NK-92 (cell line): ENCODE results near the gene IGSF22.

Source experiments
- DNase-seq: peaks from one replicate; lab custom pipeline; 2025; ENCODE audit not compliant: unreplicated experiment; lab: John Stamatoyannopoulos, UW

Gene IGSF22

DNA sequence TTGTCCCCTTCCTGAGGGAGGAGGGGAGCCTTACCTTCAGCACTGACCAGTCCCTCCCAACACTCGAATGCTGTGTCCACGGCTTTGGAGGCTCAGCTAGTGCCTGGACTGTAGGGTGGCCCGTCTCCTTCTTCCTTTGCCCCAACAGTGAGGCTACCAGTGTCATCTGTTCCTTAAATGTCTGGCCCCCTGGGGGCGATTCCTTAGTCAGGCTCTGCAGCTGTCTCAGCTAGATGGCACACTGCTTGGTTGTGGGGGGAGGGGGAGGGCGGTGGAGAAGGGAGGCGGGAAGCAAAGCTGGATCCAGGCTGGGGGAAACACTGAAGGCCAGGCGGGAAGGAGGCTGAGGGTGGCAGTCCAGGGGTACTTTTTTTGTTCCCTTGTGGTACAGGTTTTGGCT lies at the start of gene IGSF22:
TSS of gene IGSF22 (minus strand) at position 149 of the 400 bp plus-strand sequence. CDS start 1,952 bp downstream, outside the sequence.
- DNase-seq = no peak

DNA sequence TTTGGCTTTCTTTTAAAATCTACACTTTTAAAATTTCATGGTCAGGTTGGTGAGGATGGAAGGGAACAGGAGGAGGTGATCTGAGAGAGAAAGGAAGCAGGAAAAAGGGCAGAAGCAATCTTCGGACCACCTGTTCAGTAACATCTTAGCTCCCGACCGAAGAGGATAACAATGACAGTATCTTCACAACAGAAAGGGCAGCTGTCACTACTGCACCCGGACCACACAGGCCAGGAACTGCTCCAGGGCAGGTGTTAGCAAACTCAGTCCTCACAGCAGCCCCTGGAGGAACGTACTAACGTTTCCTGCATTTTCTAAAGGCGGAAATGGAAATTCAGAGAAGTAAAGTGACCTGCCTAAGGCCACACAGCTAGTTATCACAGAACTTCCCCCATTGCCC lies 48.8 kb upstream of the IGSF22 start:
- DNase-seq = no peak

DNA sequence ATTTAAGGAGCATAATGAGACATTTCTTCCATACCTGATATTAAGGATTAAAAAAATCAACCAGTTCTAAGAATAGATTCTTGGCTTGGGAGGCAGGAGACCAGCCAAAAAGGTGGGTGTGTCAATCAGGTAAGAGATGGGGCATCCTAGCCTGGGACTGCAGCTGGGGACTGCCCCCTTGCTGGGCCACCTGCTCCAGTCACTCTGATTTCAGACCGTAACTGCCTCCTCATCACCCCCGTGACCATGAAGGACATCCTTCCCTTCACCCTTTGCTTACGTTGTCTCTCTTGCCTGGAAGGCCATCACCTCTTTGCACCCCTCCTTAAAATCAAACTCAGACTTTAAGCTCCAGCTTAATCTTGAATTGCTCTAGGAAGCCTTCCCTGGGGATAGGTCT lies 47.7 kb upstream of the IGSF22 start:
- no peak for DNase-seq

DNA sequence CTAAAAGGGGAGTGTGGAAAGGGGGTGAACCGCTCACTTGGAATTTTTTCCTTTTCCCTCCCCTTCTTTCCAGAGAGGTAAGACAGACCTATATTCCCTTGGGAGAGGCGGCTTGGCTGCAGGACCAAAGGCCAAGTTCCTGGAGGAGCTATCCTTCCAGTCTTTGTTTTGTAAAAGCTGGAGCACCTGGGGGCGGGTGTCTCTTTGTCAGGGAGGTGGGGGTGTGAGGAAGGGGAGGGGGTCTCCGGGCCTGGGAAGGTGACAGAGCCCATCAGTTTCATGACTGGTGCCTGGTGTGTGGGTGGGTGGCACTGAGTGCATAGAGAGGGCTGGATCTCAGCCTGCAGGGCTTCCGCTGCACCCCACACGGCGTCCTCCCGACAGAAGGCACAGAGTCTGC lies 47.1 kb upstream of the IGSF22 start:
- DNase-seq = no peak

DNA sequence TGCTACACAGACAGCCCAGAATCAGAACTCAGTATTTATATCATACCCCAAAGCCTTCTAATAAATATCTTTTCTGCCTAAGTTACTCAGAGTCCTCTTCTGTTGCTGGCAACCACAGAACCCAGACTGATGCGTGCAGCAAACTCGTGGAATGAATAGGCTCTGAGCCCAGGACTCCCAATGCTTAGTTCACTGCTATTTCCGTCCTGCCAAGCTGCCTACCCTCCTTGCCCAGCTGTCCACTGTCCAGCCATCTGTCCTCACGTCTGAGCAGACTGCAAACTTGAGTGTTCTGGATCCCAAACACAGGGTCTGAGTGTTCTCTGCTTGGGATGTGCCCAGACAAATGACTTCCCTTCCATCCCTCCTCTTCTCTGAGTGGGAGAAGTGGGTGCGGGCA lies 46.2 kb upstream of the IGSF22 start:
- no peak for DNase-seq

DNA sequence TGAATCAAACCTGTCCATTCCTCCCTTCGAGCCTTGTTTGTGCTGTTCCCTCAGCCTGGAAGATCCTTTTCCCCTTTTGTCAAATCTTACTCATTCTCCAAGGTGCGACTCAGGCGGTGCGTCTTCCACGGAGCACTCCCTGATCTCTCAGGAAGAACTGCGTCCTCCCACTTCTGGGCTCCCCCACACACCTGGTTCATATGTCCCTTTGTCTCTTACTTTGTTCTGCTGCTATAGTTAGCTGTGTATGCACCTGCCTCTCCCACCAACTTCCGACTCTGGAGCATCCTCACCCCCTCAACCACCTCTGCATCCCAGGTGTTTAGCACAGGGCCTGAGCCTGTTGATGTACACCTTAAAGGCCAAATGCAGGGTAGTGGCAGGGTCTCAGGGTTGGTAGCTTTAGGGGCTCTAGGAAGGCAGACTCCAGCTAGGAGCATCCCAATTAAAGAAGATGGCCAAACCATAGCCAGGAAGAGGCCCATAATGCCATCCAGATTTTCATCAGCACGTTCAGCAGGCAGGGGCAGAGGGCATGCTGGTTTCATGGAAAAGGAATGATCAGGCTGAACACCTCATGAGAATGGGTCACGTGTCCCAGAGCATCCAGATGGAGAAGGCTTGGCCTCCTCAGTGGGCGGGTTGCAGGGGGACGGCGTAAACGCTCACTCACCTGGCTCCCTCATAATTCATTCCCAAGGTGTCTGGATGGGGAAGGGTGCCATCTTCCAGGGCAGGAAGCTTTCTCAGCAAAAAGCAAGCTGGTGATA lies 45.5 kb upstream of the IGSF22 start:
- DNase-seq = no peak

DNA sequence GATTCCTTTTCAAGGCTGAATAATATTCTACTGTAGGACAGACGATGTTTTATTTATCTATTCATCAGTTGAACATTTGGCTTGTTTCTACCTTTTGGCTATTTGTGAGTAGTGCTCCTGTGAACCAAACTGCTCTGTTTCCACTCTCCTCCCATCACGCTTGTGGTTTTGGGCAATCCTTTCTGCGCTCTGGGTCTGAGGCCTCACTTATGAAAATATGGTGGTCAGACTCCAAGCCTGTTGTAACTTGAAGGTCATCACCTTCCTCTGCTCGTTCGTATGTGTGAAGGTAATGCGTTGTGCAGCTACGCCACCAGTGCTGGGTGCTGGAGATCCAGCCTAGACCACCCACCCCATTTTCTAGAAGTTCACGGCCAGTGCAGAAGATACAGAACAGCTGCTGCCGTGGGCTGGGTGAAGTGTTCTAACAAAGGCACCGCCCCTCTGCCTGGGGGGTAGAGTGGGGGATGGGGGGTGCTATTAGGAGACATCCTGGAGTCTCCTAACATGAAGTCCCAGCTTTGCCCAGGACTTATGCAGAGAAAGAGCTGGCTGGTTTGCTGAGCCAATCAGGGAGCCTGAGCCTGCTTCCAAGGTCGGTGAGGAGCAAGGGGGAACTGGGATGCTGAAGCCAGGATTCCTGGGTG lies 44.6 kb upstream of the IGSF22 start:
- no peak for DNase-seq

DNA sequence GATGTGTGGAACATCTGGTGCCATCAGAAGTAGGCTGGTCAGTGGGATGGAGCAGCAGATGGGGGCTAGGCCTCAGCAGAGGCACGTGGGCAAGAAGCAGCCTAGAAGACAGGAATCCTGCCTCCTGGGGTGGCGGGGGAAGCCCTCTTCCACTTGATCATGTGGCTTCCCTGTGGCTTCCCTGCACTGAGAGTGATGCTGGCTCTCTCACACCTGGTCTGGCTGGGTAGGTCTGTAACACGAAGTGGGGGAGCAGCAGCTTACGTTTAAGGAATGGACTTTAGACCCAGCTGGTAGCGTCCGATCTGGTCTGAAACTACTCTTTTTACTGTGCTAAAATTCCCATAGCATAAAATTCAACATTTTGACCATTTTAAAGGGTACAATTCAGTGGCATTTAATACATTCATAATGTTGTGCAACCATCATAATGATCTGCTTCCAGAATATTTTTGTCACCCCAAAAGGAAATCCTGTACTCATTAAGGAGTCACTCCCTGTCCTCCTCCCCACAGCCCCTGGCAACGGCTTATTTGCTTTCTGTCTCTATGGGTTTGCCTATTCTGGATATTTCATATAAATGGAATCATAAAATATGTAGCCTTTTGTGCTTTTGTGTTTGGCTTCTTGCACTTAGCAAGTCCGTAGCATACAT lies 43.9 kb upstream of the IGSF22 start:
- DNase-seq = no peak

DNA sequence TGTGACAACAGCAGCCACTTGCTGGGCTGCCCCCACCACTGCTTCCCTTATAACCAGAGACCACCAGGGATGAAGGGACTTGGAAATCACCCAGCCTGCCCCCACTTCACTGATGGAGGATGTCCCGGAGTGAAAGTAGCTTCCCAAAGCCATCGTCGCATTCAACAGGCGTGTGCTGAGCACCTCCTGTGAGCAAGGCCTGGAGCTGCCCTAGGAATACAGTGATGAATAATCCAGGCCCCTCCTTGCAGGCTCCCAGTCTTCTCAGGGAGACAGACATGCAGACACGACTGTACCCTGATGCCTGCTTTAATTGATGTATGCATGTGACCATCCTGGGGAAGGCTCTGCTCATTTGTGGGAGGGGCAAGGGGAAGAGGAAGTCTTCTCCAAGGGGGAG lies 43.0 kb upstream of the IGSF22 start:
- no peak for DNase-seq

DNA sequence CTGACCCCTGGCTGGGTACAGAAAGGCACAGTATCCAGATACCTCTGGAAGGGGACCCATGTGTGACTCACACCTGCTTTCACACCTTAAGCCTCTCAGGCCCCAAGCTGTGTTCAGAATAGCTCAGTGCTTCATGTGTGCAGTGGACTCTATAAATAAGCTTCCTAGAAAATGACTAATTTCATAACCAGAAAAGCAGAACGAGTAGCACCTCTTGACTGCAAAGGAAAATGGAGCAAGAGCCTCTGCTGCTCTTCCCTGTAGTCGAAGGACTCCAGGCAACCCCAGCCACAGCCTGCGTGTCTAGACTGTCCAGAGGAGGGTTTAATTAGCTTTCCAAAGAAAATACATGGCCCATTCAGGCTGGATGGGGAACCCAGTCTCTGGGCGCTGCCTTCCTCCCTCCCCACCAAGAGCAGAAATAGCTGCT lies 42.5 kb upstream of the IGSF22 start:
- DNase-seq = peak; percentile 15

DNA sequence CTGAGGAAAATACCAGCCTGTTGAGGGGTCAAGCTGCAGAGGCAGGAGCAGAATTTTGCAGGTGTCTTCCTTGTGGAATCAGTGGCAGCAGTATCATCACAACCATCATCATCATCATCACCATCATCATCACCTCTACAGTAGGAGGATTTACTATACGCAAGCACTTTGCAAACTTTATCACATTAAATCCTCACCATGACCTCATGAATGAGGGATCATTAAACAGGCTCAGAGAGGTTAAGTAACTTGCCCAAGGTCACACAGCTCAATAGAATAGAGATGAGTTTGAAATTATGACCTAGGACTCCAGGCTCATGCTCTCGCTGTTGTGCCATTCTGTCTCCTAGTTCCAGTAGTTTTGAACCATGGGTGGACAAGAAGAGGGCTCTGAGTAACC lies 40.0 kb upstream of the IGSF22 start:
- no peak for DNase-seq

DNA sequence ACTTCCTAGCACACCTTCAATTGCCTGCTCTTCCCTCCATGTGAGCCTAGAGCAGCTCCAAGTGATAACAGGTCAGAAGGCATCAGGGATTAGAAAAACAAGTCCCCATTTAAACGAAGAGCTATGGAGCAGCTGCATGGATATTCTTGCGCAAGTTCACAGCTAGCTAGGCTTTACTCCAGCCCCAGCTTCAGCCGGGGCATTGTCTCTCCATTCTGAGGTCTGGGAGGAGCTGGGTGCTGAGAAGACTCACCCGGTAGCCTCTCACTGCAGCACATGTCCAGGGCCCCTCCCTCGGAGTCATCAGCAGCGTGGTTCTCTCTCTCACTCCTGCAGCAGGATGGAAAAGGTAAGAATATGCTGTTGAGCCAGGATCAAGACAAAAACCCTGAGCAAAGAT lies 39.6 kb upstream of the IGSF22 start:
- no peak for DNase-seq

DNA sequence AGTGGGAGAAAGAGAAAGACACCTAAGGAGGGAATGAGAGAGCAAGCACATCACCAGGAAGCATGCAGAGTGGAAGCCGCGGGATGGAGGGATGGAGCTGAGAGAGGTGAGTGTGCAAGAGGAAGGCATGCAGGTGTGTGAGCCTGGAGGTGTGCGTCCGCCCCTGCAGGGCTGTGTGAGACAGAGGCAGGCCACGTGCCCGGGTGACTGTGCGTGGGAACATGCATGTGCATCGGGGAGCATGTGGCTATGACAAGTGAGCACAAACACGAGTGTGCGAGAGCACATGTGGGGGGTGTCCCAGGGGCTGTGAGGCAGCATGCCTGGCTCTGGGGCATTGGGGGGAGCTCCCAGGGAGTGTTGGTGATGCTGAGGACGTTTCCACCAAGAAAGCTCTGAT lies 35.8 kb upstream of the IGSF22 start:
- no peak for DNase-seq

DNA sequence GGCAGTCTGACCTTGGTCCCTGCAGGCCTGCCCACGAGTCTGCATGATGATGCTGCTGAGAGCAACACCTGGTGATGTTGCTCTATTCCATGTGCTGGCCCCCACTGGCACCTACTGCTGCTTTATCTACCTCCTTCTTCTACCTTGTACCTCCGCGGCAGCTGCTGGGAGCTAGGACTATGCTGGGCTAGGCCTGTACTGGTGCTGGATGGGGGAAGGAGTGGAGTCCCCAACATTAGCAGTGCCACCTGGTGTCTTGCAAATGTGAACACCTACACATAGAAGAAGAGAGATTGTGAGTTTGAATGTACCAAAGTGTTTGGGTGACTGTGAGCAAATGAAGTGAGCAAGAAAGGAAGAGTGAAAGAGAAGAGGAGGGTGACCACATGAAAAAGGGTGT lies 35.2 kb upstream of the IGSF22 start:
- no peak for DNase-seq

DNA sequence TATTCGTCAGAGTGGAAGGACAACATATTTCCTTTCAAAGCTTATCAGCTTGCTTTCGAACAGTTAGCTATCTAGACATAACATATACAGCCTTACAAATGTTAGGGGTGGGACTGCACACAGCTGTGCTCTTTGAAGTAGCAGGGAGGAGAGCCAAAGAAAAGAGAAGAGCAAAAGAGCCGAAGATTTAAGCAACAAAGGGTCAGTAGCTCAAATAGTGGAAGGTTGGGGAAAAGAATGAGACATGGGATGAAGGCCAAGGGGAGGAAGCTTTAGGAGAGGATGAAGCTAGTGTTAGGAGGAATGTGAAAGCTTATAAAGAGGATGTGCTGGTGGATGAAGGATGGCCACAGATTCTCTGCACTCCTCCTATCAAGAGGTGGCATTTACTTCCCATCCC lies 31.8 kb upstream of the IGSF22 start:
- DNase-seq = no peak

DNA sequence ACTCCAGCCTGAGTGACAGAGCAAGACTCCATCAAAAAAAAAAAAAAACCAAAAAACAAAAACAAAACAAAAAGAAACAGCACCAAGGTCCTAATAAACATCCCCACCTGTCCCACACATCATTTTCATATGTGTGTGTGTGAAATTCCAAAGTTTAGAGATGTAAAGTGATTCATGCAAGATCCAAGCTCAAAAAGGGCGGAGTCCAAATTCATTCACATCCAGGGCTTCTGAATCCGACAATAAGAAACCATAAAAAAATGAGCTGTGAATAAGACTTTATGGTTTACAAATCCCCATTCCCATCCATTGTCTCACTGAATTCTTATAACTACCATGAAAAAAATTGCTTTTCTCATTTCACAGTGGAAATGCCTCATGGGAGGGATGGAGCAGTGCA lies 30.9 kb upstream of the IGSF22 start:
- DNase-seq = no peak

DNA sequence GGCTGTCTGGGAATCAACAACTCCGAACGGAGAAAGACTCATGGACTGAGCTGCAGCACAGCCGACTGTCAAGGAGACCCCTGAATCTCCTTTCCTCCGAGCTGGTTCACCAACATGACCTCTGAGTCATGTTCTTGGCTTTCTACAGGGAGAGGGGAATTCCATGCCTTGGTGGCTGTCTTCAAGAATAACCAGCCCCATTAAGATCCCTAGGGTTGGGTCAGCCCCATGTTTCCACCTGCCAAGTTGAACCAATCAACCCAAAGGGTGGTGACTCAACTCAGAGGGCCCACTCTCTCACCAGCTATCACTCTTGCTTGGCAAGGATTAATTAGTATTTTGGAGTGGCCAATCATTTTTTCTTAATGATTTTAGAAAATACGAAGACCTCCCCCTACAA lies 28.3 kb upstream of the IGSF22 start:
- no peak for DNase-seq

DNA sequence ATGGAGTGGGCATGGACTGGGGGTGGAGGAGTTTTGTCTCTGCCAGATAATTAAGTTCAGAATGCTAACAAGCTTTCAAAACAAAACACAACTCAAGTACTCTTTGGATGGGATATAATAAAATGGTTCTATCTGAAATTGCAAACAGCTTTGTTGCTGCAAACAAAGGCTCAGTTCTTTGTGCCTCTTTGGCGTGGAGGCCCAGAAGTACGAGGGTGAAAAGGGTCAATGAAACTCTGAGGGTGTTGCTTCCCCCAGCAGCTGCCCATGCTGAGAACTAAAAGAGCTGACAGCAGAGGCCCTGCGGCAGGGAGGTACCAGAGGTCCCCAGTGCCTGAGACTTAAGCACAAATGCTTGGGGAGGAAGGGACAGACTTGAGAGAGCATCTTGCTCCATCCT lies 26.5 kb upstream of the IGSF22 start:
- DNase-seq = no peak

DNA sequence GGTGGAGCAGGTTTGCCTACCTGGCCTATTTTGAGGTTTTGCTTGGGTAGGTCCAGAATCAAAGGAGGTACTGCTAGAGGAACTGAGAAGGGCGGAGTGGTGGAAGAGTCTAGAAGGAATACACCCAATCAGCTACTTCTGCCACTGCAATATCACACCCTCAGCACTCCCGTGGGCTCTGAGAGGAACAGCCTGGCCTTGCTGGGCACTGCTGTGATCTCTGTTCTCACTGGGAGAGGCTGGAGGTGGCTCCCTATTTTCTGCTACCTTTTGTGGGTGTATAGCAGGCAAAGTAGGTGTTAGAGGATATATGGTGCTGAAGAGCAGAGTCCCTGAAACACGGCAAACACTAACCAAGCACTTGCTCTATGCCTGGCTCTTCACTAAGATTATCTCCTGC lies 25.0 kb upstream of the IGSF22 start:
- DNase-seq = no peak

DNA sequence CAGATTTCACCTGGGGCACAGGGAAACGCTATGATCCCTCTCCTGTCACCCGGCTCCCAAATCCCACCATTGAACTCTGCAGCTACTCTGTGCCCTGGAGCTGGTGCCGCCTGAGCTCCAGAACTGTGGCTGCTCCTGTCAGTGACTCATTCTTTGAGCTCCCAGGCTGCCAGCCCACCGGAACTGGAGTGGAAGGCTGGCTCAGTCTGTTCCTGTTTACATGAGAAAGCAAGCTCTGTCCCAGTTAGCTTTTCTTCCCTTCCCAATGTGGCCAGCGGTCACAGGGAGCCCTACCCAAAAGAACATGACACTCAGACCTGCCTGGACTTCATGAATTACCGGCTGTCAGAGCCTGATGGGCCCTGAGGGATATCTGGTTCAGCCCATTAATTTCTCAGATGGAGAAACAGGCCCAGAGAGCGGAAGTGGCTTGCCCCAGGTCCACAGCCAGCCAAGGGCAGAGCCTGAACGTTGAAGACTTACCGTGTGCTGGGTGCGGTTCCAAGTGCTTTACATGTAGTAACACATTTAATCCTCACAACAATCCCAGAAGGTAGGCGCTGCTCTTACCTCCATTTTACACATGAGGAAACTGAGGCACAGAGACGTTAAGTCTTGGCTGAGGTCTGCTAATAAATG lies 23.8 kb upstream of the IGSF22 start:
- DNase-seq = no peak

DNA sequence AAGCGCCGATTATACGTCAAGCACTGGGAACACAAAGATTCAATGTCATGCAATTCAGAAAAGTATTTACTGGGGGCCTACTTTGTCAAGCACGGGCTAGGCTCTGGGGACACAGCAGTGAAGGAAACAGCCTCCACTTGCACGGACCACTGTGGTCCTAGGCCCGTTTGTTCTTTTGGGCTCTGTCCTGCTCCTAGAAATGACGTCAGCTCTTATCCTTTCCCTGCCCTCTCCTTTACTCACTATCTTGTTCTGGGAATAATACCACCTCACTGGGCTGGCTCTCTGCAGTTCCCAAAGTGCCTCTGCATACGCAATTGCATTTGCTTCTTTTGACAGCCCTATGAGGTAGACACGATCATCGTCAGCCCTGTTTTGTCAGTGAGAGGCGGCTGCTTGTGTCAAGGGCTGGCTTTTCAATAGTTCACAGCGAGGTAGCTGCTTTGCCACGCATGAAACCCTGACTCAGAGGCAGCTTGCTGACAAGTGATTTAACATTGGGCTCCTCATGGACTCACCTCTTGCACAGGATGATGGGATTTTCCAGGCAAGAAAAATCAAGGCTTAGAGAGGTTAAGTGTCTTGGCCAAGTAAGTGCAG lies 22.9 kb upstream of the IGSF22 start:
- DNase-seq = peak; percentile 33
